ENCODE data around the gene CAV3. TPM values are rescaled to one million over a fixed set of nuclear protein-coding genes. Genes with fewer than 3 reads are reported as not detected.
A peak's percentile ranks its signal among the peaks of the same experiment; 100 is the strongest.
"Not testable (repeated sequence)": the region's sequence is repeated elsewhere in the genome, so short reads cannot be mapped to it uniquely, and the experiment has no call there.

Gene CAV3
- total RNA-seq, result not detected
- long read RNA-seq, donor 1, result 0 reads
- long read RNA-seq, donor 2, result 0 reads

DNA sequence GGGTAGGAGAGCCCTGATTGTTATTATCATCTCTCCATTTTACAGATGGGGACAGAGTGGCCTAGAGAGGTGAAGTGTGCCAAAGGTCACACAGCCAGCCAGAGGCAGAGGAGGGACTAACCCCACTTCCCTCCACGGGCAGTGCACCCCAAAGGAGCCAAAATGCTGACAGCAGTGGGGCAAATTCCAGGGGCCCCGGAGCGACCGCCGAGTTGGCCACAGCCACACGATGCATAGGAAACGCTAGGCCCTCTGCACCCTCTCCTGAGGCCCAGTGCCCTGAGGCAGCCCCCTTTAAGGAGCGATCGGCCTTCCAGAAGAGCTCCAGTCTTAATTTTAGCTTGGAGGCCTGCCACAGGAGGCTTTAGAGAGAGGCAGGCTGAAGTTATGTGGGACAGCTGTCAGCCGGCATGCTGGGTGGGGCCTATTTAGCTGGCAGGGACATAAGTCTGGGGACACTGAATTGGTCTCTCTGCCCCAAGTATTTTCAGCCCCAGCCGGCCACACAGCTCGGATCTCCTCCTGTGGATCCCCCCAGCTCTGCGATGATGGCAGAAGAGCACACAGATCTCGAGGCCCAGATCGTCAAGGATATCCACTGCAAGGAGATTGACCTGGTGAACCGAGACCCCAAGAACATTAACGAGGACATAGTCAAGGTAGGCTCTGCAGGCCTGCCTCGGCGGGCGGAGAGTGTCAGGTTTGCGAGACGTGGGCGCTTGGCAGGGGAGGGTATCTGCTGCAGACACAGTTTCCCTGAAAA lies at the start of gene CAV3:
CAV3 (plus strand) TSS at position 471 of the 763 bp plus-strand sequence; CDS start at position 546, 75 bp downstream.
- TF ChIP-seq, protein P1, sequence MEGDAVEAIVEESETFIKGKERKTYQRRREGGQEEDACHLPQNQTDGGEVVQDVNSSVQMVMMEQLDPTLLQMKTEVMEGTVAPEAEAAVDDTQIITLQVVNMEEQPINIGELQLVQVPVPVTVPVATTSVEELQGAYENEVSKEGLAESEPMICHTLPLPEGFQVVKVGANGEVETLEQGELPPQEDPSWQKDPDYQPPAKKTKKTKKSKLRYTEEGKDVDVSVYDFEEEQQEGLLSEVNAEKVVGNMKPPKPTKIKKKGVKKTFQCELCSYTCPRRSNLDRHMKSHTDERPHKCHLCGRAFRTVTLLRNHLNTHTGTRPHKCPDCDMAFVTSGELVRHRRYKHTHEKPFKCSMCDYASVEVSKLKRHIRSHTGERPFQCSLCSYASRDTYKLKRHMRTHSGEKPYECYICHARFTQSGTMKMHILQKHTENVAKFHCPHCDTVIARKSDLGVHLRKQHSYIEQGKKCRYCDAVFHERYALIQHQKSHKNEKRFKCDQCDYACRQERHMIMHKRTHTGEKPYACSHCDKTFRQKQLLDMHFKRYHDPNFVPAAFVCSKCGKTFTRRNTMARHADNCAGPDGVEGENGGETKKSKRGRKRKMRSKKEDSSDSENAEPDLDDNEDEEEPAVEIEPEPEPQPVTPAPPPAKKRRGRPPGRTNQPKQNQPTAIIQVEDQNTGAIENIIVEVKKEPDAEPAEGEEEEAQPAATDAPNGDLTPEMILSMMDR (IDR thresholded peaks at IDR 0.05), result no peak
- Histone ChIP-seq H3K9me3 (no peaks in the 10 kb centered on the region), H3K4me3 (no peak within 1 kb of the TSS), H3K36me3 (ENCODE audit: low read depth) (no peaks in the 10 kb centered on the region), H3K4me1 (ENCODE audit: low read depth) (no peaks in the 10 kb centered on the region)
- intact Hi-C loops (cut with DNase I, micrococcal nuclease), result no loop called here
- DNase-seq, result peak in 1 of 3 donors; percentile 6
- ATAC-seq, result no peak

DNA sequence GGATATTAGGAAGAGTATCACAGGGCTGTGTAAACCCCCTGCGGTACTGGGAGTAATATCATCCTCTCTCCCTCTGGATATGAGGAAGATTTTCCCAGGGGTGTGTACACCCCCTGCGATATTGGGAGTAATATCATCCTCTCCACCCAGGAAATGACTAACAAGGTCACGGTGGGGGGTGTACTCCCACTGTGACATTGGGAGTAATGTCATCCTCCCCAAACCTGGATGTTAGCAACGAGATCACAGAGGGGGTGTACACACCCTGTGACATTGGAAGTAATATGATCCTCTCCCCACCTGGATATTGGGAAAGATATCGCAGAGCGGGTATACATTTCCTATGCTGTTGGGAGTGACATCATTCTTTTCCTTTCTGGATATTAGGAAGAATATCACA lies 48.6 kb upstream of the CAV3 start:
- H3K36me3 ChIP-seq (ENCODE audit: low read depth); H3K9me3 ChIP-seq; H3K4me1 ChIP-seq (ENCODE audit: low read depth); DNase-seq; ATAC-seq; H3K4me3 ChIP-seq; intact Hi-C loops (cut with DNase I, micrococcal nuclease): not testable (repeated sequence)

DNA sequence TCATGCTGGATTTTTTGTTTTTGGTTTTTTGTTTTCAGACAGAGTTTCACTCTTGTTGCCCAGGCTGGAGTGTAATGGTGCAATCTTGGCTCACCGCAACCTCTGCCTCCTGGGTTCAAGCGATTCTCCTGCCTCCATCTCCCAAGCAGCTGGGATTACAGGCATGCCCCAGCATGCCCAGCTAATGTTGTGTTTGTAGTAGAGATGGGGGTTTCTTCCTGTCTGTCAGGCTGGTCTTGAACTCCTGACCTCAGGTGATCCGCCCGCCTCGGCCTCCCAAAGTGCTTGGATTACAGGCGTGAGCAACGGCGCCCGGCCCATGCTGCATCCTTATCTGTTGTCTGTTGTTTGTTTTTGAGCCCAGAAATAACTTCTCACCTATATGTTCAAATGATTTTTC lies 42.3 kb upstream of the CAV3 start:
- intact Hi-C loops (cut with DNase I, micrococcal nuclease); ATAC-seq; H3K9me3 ChIP-seq; H3K4me1 ChIP-seq (ENCODE audit: low read depth); H3K4me3 ChIP-seq; H3K36me3 ChIP-seq (ENCODE audit: low read depth); DNase-seq: not testable (repeated sequence)

DNA sequence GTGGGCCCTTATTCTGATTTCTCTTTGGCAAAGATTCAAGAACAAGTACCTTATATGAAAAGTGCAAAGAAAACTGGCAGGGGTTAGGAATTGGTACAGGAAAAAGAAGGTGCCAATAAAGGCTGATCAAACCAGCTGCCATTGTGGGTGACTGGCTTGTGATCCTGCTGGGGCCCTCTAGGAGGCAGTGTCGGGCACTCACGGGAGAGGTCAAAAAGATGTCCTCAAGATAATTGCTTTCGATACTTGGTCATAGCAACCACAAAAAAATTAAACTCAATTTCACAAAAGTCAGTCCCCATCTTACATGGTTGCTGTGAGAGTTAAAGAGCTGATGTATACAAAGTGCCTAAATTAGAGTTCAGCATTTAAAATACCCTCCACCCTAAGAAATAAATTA lies 31.0 kb upstream of the CAV3 start:
- H3K4me1 ChIP-seq (ENCODE audit: low read depth), result no peaks in the 10 kb centered on the region
- intact Hi-C loops (cut with DNase I, micrococcal nuclease), result no loop called here
- no peaks in the 10 kb centered on the region for H3K36me3 ChIP-seq (ENCODE audit: low read depth)
- no peaks in the 10 kb centered on the region for H3K9me3 ChIP-seq
- DNase-seq, result no peak
- ATAC-seq, result no peak
- H3K4me3 ChIP-seq, result no peak overlapping the region
- TF ChIP-seq, protein P1 (IDR thresholded peaks at IDR 0.05), result no peak

DNA sequence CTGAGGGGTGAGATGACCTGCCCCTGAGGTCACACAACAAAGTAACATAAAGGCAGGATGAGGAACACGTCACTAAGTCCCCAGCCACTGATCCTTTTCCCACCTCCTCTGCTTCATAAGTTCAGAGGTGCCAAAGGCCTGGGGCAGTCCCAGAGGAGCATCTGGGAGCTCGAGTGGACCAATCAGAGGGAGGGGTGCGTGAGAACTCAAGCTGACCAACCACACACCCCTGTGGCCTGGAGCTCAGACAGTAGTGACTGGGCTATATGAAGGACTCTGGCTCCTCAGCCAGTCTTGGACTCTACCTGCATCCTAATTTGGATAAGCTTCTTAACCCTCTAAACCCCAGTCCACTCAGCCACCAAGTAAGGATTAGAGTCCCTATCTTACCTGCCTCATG lies 28.0 kb upstream of the CAV3 start:
- TF ChIP-seq, protein P1 (IDR thresholded peaks at IDR 0.05), result no peak
- intact Hi-C loops (cut with DNase I, micrococcal nuclease), result no loop called here
- Histone ChIP-seq H3K4me3 (no peak overlapping the region), H3K4me1 (ENCODE audit: low read depth) (no peaks in the 10 kb centered on the region), H3K36me3 (ENCODE audit: low read depth) (no peaks in the 10 kb centered on the region), H3K9me3 (no peaks in the 10 kb centered on the region)
- DNase-seq, result no peak
- ATAC-seq, result no peak

DNA sequence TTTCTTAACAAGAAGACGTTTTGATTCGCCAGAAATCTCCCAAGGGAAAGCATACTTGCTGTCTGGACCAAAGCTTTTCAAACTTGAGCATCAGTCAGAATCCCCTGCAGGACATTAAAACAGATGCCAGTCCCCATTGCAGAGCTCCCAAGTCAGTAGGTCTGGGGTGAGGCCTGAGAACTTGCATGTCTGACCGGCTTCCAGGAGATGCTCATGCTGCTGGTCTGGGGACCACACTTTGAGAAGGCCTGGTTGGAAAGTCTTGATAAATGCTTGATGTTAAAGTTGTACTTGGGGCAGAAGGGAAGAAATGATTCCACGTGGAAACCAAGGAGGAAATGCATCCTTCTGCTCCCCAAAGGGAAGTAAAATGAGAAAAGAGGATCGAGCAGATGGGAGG lies 24.3 kb upstream of the CAV3 start:
- DNase-seq (no peak), ATAC-seq (no peak)
- Histone ChIP-seq H3K4me1 (ENCODE audit: low read depth) (no peaks in the 10 kb centered on the region), H3K36me3 (ENCODE audit: low read depth) (no peaks in the 10 kb centered on the region), H3K4me3 (no peak overlapping the region), H3K9me3 (no peaks in the 10 kb centered on the region)
- intact Hi-C loops (cut with DNase I, micrococcal nuclease), result no loop called here
- TF ChIP-seq, protein P1 (IDR thresholded peaks at IDR 0.05), result no peak
